Measurements from ENCODE around the gene FBXO28. TPM values are rescaled to one million over a fixed set of nuclear protein-coding genes. Genes with fewer than 3 reads are reported as not detected.

FBXO28 gene
- total RNA-seq, 1 experiment from 2014 or later: 37.0 TPM

DNA sequence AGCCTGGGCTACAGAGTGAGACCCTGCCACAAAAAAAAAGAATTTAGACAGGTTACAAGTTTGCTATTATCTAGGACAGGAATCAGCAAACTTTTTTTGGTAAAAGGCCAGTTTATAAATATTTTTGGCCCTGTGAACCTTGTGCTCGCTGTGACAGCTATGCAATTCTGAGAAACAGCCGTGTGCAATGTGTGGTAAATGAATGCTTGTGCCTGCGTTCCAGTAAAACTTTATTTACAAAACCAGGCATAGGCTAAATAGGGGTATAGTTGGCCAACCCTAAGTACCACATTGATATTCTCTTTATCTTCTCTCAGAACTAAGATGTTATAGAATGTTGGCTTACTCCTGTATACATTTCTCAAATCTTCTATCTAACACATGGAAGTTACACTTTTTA lies 24.3 kb downstream of the FBXO28 start:
- H3K27me3 ChIP-seq (ENCODE audit: insufficient read depth, low read length): no peaks in the 10 kb centered on the region
- no peaks in the 10 kb centered on the region; the same call in 1 of the 2 replicates for H3K9me2 ChIP-seq (ENCODE audit: insufficient read depth)
- H3K4me2 ChIP-seq (ENCODE audit: low read length): no peak overlapping the region
- H3K27ac ChIP-seq (ENCODE audit: low read depth, low read length): no peak overlapping the region
- intact Hi-C loops (cut with micrococcal nuclease): no loop called here
- H3K4me3 ChIP-seq (replicated peaks in 1 of 2; ENCODE audit: low read depth in 1 of 2, low read length in 2 of 2): no peak overlapping the region
- no peak overlapping the region for H2AFZ ChIP-seq (ENCODE audit: low read depth, low read length, poor library complexity, severe bottlenecking)
- no peak overlapping the region for H3K9ac ChIP-seq (ENCODE audit: low read length)
- CTCF ChIA-PET: interaction anchor here (0.9 kb wide), 1 partner anchor 22 kb away, joined by 3 read pairs; no protein-coding TSS in a partner anchor
- H3K79me2 ChIP-seq (ENCODE audit: insufficient read depth, low read length): no peaks in the 10 kb centered on the region
- H3K4me1 ChIP-seq (ENCODE audit: control insufficient read depth in 1 of 2, insufficient read depth in 2 of 2, low read length in 2 of 2): no peaks in the 10 kb centered on the region
- H3K9me3 ChIP-seq (ENCODE audit: control insufficient read depth in 1 of 2, insufficient read depth in 1 of 2, low read depth in 1 of 2, low read length in 2 of 2): no peaks in the 10 kb centered on the region
- H4K20me1 ChIP-seq (ENCODE audit: insufficient read depth): no peaks in the 10 kb centered on the region
- ATAC-seq (no peak), DNase-seq (ENCODE audit: low read depth, low spot score) (no peak)
- POLR2A ChIA-PET: interaction anchor here (0.6 kb wide), 1 partner anchor 25 kb away, joined by 3 read pairs; no protein-coding TSS in a partner anchor
- peaks cover 5 to 17% of the 10 kb centered on the region in 2 experiments; a peak in 3 of 4 replicates for H3K36me3 ChIP-seq (ENCODE audit: control insufficient read depth in 1 of 2, insufficient read depth in 2 of 2, low read length in 2 of 2)
- no TSS peak for BruUV-seq (replicated peaks)
- RAD21 ChIA-PET (ENCODE audit: low non-redundant PET in 1 of 2, low total read pairs in 2 of 2, uncharacterized antibody in 2 of 2, unreplicated experiment in 2 of 2): no interaction called here
- TF ChIP-seq EZH2phosphoT487 (IDR thresholded peaks at IDR 0.05; ENCODE audit: borderline replicate concordance): no peak
- TF ChIP-seq, protein P1, sequence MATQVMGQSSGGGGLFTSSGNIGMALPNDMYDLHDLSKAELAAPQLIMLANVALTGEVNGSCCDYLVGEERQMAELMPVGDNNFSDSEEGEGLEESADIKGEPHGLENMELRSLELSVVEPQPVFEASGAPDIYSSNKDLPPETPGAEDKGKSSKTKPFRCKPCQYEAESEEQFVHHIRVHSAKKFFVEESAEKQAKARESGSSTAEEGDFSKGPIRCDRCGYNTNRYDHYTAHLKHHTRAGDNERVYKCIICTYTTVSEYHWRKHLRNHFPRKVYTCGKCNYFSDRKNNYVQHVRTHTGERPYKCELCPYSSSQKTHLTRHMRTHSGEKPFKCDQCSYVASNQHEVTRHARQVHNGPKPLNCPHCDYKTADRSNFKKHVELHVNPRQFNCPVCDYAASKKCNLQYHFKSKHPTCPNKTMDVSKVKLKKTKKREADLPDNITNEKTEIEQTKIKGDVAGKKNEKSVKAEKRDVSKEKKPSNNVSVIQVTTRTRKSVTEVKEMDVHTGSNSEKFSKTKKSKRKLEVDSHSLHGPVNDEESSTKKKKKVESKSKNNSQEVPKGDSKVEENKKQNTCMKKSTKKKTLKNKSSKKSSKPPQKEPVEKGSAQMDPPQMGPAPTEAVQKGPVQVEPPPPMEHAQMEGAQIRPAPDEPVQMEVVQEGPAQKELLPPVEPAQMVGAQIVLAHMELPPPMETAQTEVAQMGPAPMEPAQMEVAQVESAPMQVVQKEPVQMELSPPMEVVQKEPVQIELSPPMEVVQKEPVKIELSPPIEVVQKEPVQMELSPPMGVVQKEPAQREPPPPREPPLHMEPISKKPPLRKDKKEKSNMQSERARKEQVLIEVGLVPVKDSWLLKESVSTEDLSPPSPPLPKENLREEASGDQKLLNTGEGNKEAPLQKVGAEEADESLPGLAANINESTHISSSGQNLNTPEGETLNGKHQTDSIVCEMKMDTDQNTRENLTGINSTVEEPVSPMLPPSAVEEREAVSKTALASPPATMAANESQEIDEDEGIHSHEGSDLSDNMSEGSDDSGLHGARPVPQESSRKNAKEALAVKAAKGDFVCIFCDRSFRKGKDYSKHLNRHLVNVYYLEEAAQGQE (IDR thresholded peaks at IDR 0.05; ENCODE audit: low read depth): no peak
- TF ChIP-seq EZH2 (IDR thresholded peaks at IDR 0.05): no peak
- no peak for TF ChIP-seq FOSL1 (IDR thresholded peaks at IDR 0.05; ENCODE audit: low read depth)
- no peak for TF ChIP-seq SP1 (IDR thresholded peaks at IDR 0.05; ENCODE audit: low read depth)
- no peak for TF ChIP-seq TCF7L2 (IDR thresholded peaks at IDR 0.05; ENCODE audit: borderline replicate concordance, extremely low read depth, insufficient read depth, insufficient read length)
- TF ChIP-seq, protein P2, sequence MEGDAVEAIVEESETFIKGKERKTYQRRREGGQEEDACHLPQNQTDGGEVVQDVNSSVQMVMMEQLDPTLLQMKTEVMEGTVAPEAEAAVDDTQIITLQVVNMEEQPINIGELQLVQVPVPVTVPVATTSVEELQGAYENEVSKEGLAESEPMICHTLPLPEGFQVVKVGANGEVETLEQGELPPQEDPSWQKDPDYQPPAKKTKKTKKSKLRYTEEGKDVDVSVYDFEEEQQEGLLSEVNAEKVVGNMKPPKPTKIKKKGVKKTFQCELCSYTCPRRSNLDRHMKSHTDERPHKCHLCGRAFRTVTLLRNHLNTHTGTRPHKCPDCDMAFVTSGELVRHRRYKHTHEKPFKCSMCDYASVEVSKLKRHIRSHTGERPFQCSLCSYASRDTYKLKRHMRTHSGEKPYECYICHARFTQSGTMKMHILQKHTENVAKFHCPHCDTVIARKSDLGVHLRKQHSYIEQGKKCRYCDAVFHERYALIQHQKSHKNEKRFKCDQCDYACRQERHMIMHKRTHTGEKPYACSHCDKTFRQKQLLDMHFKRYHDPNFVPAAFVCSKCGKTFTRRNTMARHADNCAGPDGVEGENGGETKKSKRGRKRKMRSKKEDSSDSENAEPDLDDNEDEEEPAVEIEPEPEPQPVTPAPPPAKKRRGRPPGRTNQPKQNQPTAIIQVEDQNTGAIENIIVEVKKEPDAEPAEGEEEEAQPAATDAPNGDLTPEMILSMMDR (IDR thresholded peaks at IDR 0.05 in 2 of 3, conservative IDR thresholded peaks at IDR 0.05 in 1 of 3; ENCODE audit: borderline replicate concordance in 1 of 3, insufficient read depth in 1 of 3, low read depth in 2 of 3, low read length in 2 of 3): no peak
- TF ChIP-seq, protein P3, sequence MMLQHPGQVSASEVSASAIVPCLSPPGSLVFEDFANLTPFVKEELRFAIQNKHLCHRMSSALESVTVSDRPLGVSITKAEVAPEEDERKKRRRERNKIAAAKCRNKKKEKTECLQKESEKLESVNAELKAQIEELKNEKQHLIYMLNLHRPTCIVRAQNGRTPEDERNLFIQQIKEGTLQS (IDR thresholded peaks at IDR 0.05): no peak

All from HCT116 (cell line).